H1 (cell line): ENCODE measurements around the gene PKIB.

ENCODE experiments used
- CBX8 ChIP-seq: fragments of 300-800, 300-1000 bp; sonication (generic); IDR thresholded peaks from 2 replicates; pipeline ENCODE4 v1.7.1; 2016; ENCODE audit warnings: low read depth, low read length, borderline replicate concordance
- CHD7 ChIP-seq: fragments of 300-600 bp; sonication (generic); IDR thresholded peaks from 2 replicates; pipeline ENCODE4 v1.7.1; 2012; ENCODE audit warnings: low read length, moderate library complexity, mild to moderate bottlenecking, inconsistent platforms; ENCODE audit not compliant: insufficient replicate concordance
- CTCF ChIP-seq, 3 experiments: IDR thresholded peaks; 1 replicate in 2 of 3; 2 replicates in 1 of 3; pipeline versions ENCODE4 v1.5.1 to v1.6.1; 2011; ENCODE audit warnings: low read length in 3 of 3, mild to moderate bottlenecking in 3 of 3, inconsistent platforms in 2 of 3, low read depth in 1 of 3, moderate library complexity in 1 of 3; ENCODE audit not compliant: insufficient read depth in 1 of 3; ENCODE audit errors: control extremely low read depth in 1 of 3
- GABPA ChIP-seq: IDR thresholded peaks from 2 replicates; pipeline ENCODE4 v1.6.1; 2011; ENCODE audit warnings: mild to moderate bottlenecking, low read length, moderate library complexity, borderline replicate concordance; ENCODE audit not compliant: insufficient read depth
- JUND ChIP-seq: IDR thresholded peaks from 2 replicates; pipeline ENCODE4 v1.6.1; 2011; ENCODE audit warnings: mild to moderate bottlenecking, improper control_type of control experiment, low read length
- KDM1A ChIP-seq: fragments of 200-600, 300-600 bp; sonication (generic); IDR thresholded peaks from 2 replicates; pipeline ENCODE4 v1.7.1; 2016; ENCODE audit warnings: mild to moderate bottlenecking, low read length, borderline replicate concordance
- KDM5A ChIP-seq: fragments of 200-600 bp; IDR thresholded peaks from 2 replicates; pipeline ENCODE4 v1.7.1; 2012; ENCODE audit warnings: mild to moderate bottlenecking, low read length, inconsistent platforms, mixed read lengths
- POLR2A ChIP-seq, 2 experiments: IDR thresholded peaks; 1 replicate in 1 of 2; 2 replicates in 1 of 2; pipeline ENCODE4 v1.6.1; 2011; ENCODE audit warnings: low read depth in 2 of 2, low read length in 2 of 2, mild to moderate bottlenecking in 2 of 2; ENCODE audit errors: control extremely low read depth in 1 of 2
- RNF2 ChIP-seq: fragments of 200-900, 300-1000 bp; sonication (generic); IDR thresholded peaks from 2 replicates; pipeline ENCODE4 v1.7.1; 2016; ENCODE audit warnings: borderline replicate concordance, low read depth, mild to moderate bottlenecking, antibody characterized with exemption, low read length; ENCODE audit not compliant: poor library complexity, severe bottlenecking; ENCODE audit errors: missing control alignments
- SIN3A ChIP-seq, 2 experiments: IDR thresholded peaks in 1 of 2; conservative IDR thresholded peaks in 1 of 2; 2 replicates each; pipeline ENCODE4 v1.6.1; 2011 to 2012; ENCODE audit warnings: low read length in 2 of 2, improper control_type of control experiment in 1 of 2, low read depth in 1 of 2, mild to moderate bottlenecking in 1 of 2
- SRF ChIP-seq: IDR thresholded peaks from 2 replicates; pipeline ENCODE4 v1.6.1; 2011; ENCODE audit warnings: mild to moderate bottlenecking, low read depth, low read length, moderate library complexity
- TAF1 ChIP-seq: IDR thresholded peaks from 2 replicates; pipeline ENCODE4 v1.6.1; 2011; ENCODE audit warnings: mild to moderate bottlenecking, low read depth, low read length
- USF2 ChIP-seq: IDR thresholded peaks from 2 replicates; pipeline ENCODE4 v1.6.1; 2011; ENCODE audit warnings: low read length, improper control_type of control experiment

GRCh38 chr6:122749451-122750050 lies 139.3 kb downstream of the PKIB start:
- no peak for TF ChIP-seq RNF2
- TF ChIP-seq CTCF (IDR thresholded peaks at IDR 0.05; ENCODE audit: control extremely low read depth in 1 of 3, insufficient read depth in 1 of 3, low read depth in 1 of 3, low read length in 3 of 3): no peak
- no peak for TF ChIP-seq KDM1A
- no peak for TF ChIP-seq POLR2A (IDR thresholded peaks at IDR 0.05; ENCODE audit: control extremely low read depth in 1 of 2, low read depth in 2 of 2, low read length in 2 of 2)
- TF ChIP-seq TAF1: no peak
- no peak for TF ChIP-seq GABPA
- TF ChIP-seq SIN3A (conservative IDR thresholded peaks at IDR 0.05 in 1 of 2, IDR thresholded peaks at IDR 0.05 in 1 of 2; ENCODE audit: low read depth in 1 of 2, low read length in 2 of 2): no peak
- TF ChIP-seq CHD7: no peak
- no peak for TF ChIP-seq CBX8
- no peak for TF ChIP-seq KDM5A
- no peak for TF ChIP-seq SRF
- no peak for TF ChIP-seq JUND
- no peak for TF ChIP-seq USF2
